ENCODE measurements around the gene DDAH1. TPM values are rescaled to one million over a fixed set of nuclear protein-coding genes. Genes with fewer than 3 reads are reported as not detected.
A peak's percentile ranks its signal among the peaks of the same experiment; 100 is the strongest.

DDAH1 gene
- total and polyA plus RNA-seq, 2 of the 4 experiments (the other 2 are of a cell fraction): 78.0 to 94.5 TPM

DNA sequence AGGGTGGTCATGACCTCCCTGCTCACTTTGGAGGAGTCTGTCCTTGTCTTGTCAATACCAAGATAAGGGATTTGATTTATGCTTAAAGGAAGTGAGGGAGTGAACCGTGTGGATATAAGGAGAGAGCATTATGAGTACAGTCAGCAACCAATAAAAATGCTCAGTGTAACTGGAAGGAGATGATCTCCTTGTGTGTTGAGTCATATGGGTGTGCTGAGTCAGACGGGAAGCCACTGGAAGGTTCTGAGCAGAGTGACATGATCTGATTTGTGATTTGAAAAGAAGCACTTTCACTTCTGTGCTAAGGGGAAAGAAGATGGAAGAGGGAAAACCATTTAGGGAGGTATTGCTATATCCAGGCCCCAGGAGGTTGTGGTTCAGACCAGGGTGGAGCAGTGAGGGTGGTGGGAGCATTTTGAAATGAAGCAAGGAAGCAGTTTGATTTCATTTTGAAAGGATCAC lies 186.1 kb downstream of the DDAH1 start:
- POLR2A ChIA-PET (ENCODE audit: unreplicated experiment): no interaction called here

More for the DNA sequence above, 186.1 kb downstream of the DDAH1 start:
- Histone ChIP-seq H3K56ac (ENCODE audit: extremely low read depth, insufficient read depth, low read length) (peak overlapping the region; percentile 94), H2AK9ac (replicated peaks; ENCODE audit: low read depth, low read length, poor library complexity) (peak overlapping the region; percentile 75), H2BK5ac (ENCODE audit: low read depth, low read length, poor library complexity, severe bottlenecking) (peak overlapping the region; percentile 93), H3K18ac (ENCODE audit: low read depth, low read length) (peak overlapping the region; percentile 79), H2BK120ac (ENCODE audit: low read depth, low read length) (peak overlapping the region; percentile 93), H2AFZ (replicated peaks; ENCODE audit: low read length, poor library complexity) (peak overlapping the region; percentile 89), H4K91ac (ENCODE audit: insufficient read depth, low read depth, low read length) (peak overlapping the region; percentile 97), H3K9me3 (ENCODE audit: control insufficient read depth, insufficient read depth, low read length) (no peaks in the 10 kb centered on the region), H2AK5ac (ENCODE audit: low read depth, low read length) (peak overlapping the region; percentile 97), H3K9ac (ENCODE audit: low read depth, low read length) (peak overlapping the region; percentile 68), H2BK15ac (ENCODE audit: low read depth, low read length) (peak overlapping the region; percentile 96), H3K4ac (ENCODE audit: low read depth, low read length) (peak overlapping the region; percentile 96), H3K27me3 (ENCODE audit: control insufficient read depth, insufficient read depth, low read length) (no peaks in the 10 kb centered on the region), H3K9me1 (ENCODE audit: insufficient read depth, low read length) (peaks cover 8% of the 10 kb centered on the region), H3K36me3 (ENCODE audit: control insufficient read depth, insufficient read depth, low read length) (no peaks in the 10 kb centered on the region), H4K5ac (ENCODE audit: low read depth, low read length) (peak overlapping the region; percentile 80), H3K14ac (replicated peaks; ENCODE audit: low read depth, low read length) (peak overlapping the region; percentile 94), H3K27ac (ENCODE audit: insufficient read depth, low read length) (peak overlapping the region; percentile 85), H3K79me1 (ENCODE audit: low read depth in 1 of 2, low read length in 2 of 2) (peaks cover 0 to 32% of the 10 kb centered on the region in 2 experiments; a peak in 2 of 4 replicates), H4K8ac (ENCODE audit: low read depth in 2 of 2, low read length in 2 of 2) (peak overlapping the region; percentile 78 to 97), H3K4me1 (ENCODE audit: control insufficient read depth, insufficient read depth, low read length) (peaks cover 6% of the 10 kb centered on the region), H3K23ac (ENCODE audit: low read depth, low read length) (peak overlapping the region; percentile 94), H3K4me3 (ENCODE audit: insufficient read depth, low read depth, low read length) (peak overlapping the region; percentile 22; the same call in 1 of the 2 replicates), H2BK20ac (ENCODE audit: low read depth, low read length) (peak overlapping the region; percentile 93), H4K20me1 (ENCODE audit: insufficient read depth, low read length) (peaks cover 18% of the 10 kb centered on the region; the same call in 1 of the 2 replicates), H3K4me2 (ENCODE audit: low read depth, low read length) (peak overlapping the region; percentile 86)
- dilution Hi-C loops (cut with HindIII; ENCODE audit: low sequenced_read_pairs, unreplicated experiment): no loop called here
- intact Hi-C loops (cut with micrococcal nuclease): loop anchor here (5.0 kb wide), 1 partner anchor 1083 kb away; no protein-coding TSS in a partner anchor
- TF ChIP-seq MXI1 (IDR thresholded peaks at IDR 0.05; ENCODE audit: borderline replicate concordance, low read depth, low read length) (no peak), SMC3 (IDR thresholded peaks at IDR 0.05; ENCODE audit: low read depth, low read length) (no peak), CTCF (conservative IDR thresholded peaks at IDR 0.05; ENCODE audit: low read depth, low read length) (no peak), FOS (IDR thresholded peaks at IDR 0.05; ENCODE audit: low read depth, low read length) (peak; percentile 93), ELK1 (IDR thresholded peaks at IDR 0.05; ENCODE audit: borderline replicate concordance, low read depth, low read length) (no peak), RCOR1 (IDR thresholded peaks at IDR 0.05; ENCODE audit: insufficient replicate concordance, low read length) (no peak), MAFK (IDR thresholded peaks at IDR 0.05; ENCODE audit: low read depth, low read length) (peak; percentile 86), CEBPB (IDR thresholded peaks at IDR 0.05; ENCODE audit: low read depth, low read length) (peak; percentile 66), RAD21 (IDR thresholded peaks at IDR 0.05; ENCODE audit: low read length) (no peak), CHD1 (IDR thresholded peaks at IDR 0.05; ENCODE audit: low read depth, low read length) (no peak), NFE2L2 (IDR thresholded peaks at IDR 0.05; ENCODE audit: low read depth, low read length) (peak; percentile 76; the same call in 1 of the 2 replicates), POLR2A (IDR thresholded peaks at IDR 0.05; ENCODE audit: low read depth, low read length) (peak; percentile 30; the same call in 1 of the 2 replicates), RFX5 (IDR thresholded peaks at IDR 0.05; ENCODE audit: low read depth, low read length) (no peak), USF2 (IDR thresholded peaks at IDR 0.05; ENCODE audit: low read depth, low read length) (no peak), MAZ (IDR thresholded peaks at IDR 0.05; ENCODE audit: borderline replicate concordance, low read depth, low read length) (no peak), BHLHE40 (IDR thresholded peaks at IDR 0.05; ENCODE audit: low read depth, low read length) (0 out of 2 replicates have a peak, but pooled peaks have one; percentile 25)
- ATAC-seq (ENCODE audit: low read depth) (peak; percentile 49), DNase-seq (peak; percentile 98)
- in situ Hi-C loops (cut with MboI; ENCODE audit: low sequenced_read_pairs): no loop called here
- no TSS peak for BruUV-seq (replicated peaks)
- CTCF ChIA-PET: interaction anchor here (0.6 kb wide), 1 partner anchor 1638 kb away, joined by 3 read pairs; no protein-coding TSS in a partner anchor
- no CpG with 5 or more reads among the region's 2 CpGs for WGBS, 2 experiments (ENCODE audit: extremely low coverage in 2 of 2, insufficient read length in 1 of 2)
